ENCODE data around the gene C16orf89.
"Not testable (repeated sequence)": the region's sequence is repeated elsewhere in the genome, so short reads cannot be mapped to it uniquely, and the experiment has no call there.

The C16orf89 gene

GRCh38 chr16:5059386-5060072, 6.2 kb downstream of the C16orf89 start:
- no peak for DNase-seq (ENCODE audit: low read depth)

- DNase-seq (ENCODE audit: low read depth), result no peak
Measured at GRCh38 chr16:5058476-5058875, 7.3 kb downstream of the C16orf89 start.

GRCh38 chr16:5056352-5056751, 9.4 kb downstream of the C16orf89 start:
- DNase-seq (ENCODE audit: low read depth), result no peak

- no peak for DNase-seq (ENCODE audit: low read depth)
Measured at GRCh38 chr16:5054876-5055865, 10.6 kb downstream of the C16orf89 start.

- DNase-seq (ENCODE audit: low read depth), result no peak
Measured at GRCh38 chr16:5046914-5047313, 18.8 kb downstream of the C16orf89 start.

DNA sequence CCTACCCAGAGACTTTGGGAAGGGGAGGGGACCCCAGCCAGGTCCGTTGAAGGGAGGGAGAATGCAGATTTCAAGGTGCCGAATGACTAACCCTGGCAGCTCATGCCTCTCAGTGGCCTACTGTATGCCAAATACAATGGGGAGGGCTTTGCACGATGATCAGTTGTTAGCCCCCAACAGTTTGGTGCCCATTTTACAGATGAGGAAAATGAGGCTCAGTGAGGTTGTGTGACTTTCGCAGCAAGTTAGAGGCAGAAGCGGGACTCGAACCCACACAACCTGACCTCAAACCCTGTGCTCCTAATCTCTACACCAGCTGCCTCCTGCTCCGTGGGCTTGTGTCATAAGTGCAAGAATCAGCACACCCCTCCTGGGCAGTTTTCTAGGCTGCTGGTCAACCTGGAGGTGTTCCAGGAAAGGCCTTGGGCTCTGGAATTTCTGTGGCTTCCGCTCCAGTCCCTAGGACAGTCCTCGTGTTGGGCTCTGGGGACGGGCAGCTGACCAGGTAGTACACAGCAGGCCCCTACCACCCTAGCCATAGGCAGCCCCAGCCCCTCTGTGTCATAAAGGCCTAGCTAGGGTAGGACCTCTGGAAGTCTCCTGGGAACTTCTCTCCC, 20.1 kb downstream of the C16orf89 start:
- no peak for DNase-seq (ENCODE audit: low read depth)

DNA sequence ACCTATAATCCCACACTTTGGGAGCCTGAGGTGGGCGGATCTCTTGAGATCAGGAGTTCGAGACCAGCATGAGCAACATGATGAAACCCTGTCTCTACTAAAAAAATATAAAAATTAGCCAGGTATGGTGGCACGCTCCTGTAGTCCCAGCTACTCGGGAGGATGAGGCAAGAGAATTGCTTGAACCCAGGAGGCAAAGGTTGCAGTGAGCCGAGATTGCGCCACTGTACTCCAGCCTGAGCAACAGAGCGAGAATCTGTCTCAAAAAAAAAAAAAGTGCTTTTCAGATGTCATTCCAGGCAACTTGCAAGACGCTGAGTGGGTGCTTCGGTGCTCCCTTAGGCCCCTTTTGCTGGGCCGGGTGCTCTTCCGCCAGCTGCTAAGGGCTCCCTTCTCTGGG, 21.2 kb downstream of the C16orf89 start:
- not testable (repeated sequence) for DNase-seq (ENCODE audit: low read depth)

- DNase-seq (ENCODE audit: low read depth), result no peak
Measured at GRCh38 chr16:5044011-5044540, 21.7 kb downstream of the C16orf89 start.

DNA sequence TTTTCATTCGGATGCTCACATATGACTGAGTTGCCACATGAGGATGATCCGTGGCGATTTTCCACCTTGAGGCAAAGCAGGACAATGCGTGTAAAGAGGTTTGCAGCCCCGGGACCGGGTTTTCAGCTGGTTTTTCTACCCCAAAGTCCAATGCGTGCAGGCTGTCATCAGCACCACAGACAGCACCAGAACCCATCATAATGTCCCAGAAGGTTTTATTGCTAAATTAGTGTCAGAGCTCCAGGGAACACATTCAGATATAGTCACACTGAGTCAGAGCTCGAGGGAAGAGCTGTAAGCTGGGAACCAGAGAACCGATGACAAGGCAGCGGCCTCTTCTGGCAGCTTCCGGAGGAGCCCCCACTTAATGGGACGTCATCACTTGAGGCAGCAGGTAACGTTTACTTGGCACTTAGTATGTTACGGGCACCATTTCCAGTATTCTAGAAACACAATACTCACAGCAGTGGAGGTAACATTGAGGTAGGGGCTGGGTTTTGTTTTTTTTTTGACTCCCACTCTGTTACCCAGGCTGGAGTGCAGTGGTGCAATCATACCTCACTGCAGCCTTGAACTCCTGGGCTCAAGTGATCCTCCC, 23.1 kb downstream of the C16orf89 start:
- DNase-seq (ENCODE audit: low read depth), result no peak

DNA sequence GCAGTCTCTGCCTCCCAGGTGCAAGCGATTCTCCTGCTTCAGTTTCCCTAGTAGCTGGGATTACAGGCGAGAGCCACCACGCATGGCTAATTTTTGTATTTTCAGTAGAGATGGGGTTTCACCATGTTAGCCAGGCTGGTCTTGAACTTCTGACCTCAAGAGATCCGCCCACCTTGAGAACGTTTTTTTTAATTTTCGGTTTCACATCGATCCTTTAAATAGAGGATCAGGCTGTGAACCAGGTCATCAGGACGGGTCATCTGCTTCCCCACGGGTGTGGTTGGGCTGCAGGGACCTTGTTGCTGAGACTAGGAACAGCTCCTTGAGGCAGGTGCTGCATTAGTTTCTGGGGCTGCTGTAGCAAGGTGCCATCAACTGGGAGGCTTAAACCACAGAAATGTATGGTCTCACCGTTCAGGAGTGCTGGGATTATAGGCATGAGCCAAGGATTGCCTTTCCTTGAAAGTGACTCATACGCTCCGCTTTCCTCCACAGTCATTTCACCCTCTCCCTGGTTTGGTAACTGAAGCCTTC, 24.1 kb downstream of the C16orf89 start:
- DNase-seq (ENCODE audit: low read depth), result no peak

DNA sequence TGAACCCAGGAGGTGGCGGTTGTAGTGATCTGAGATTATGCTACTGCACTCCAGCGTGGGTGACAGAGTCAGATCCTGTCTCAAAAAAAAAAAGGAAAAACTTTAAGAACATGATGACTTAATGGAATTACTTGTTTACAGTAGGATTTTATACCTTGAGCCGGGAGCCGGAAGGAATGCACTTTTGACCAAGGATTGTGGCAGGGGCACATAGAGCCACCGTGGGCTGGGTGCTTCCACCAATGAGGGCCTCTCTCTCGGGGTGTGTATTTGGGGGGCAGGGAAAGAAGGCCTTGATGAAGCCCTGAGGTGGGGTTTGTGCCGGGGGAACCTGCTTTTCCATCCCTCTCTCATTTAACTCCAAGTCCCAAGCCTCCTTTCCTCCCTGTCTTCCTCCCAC, 25.3 kb downstream of the C16orf89 start:
- DNase-seq (ENCODE audit: low read depth), result no peak

- DNase-seq (ENCODE audit: low read depth), result no peak
Measured at GRCh38 chr16:5036228-5037156, 29.3 kb downstream of the C16orf89 start.

DNA sequence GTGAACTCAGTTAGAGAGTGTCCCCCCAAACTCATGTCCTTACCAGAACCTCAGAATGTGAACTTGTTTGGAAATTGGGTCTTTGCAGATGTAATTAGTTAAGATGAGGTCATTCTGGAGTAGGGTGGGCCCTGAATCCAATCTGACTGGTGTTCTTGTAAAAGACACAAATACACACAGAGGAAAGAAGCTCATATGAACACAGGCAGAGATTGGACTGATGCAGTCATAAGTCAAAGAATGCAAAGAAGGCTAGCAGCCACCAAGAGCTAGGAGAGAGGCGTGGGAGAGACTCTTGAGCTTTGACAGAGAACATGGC, 29.9 kb downstream of the C16orf89 start:
- no peak for DNase-seq (ENCODE audit: low read depth)

DNA sequence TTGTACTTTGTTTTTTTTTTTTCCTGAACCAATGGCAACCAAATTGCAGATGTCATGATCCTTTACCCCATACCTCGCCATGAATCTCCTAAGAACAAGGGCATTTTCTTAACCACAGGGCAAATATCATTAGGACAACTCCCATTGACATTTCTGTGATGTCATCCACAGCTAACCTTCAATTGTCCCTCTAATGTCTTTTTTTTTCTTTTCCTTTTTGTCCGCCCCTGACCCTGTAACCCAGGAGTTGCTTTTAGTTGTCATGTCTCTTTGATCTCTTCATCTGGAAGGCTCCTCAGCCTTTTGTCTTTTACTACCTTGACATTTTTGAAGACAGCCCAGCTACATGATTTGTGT, 31.6 kb downstream of the C16orf89 start:
- DNase-seq (ENCODE audit: low read depth), result no peak

GRCh38 chr16:5033256-5034166, 32.2 kb downstream of the C16orf89 start, which contains the start of gene NAGPA:
TSS of gene NAGPA (minus strand) at chr16:5033935. CDS start at chr16:5033914, 21 bp downstream.
- peak; percentile 54 for DNase-seq (ENCODE audit: low read depth)

DNA sequence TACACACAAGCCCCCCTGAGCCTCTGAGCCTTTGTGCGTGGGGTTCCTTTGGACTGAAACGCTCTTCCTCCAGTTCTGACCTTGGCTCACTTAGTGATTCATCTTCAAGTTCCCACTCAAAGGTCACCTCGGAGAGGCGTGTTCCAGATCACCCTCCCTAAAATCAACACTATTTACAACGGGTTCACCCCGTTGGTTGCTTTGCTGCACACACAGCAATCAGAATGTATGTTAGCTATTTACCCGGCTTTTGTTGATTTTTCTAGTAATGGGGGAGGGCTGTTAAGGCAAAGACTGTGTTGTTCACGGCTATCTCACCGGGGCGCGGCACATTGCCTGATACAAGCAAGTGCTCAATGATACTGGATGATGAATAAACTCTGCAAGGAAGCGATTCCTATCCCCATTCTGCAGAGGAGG, 33.0 kb downstream of the C16orf89 start:
- no peak for DNase-seq (ENCODE audit: low read depth)

DNA sequence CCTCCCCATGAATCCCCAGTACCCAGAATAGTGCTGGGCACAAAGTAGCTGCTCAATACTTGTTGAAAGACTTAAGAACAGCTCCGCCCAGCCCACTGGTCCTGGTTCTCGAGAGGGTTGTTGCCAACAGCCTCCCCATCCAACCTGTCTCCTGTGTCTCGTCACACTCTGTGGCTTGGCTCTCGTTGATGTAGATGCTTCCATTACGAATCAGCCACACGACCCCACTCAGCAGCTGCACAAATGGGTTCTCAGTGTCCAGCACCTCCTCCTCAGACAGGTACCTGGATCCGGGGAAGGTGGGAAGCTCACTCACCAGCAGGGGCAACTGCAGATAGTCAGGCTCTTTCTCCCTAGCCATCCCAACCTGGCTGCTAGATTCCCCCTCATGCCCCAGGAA, 34.2 kb downstream of the C16orf89 start:
- no peak for DNase-seq (ENCODE audit: low read depth)

GRCh38 chr16:5030251-5030870, 35.4 kb downstream of the C16orf89 start:
- DNase-seq (ENCODE audit: low read depth), result no peak

DNA sequence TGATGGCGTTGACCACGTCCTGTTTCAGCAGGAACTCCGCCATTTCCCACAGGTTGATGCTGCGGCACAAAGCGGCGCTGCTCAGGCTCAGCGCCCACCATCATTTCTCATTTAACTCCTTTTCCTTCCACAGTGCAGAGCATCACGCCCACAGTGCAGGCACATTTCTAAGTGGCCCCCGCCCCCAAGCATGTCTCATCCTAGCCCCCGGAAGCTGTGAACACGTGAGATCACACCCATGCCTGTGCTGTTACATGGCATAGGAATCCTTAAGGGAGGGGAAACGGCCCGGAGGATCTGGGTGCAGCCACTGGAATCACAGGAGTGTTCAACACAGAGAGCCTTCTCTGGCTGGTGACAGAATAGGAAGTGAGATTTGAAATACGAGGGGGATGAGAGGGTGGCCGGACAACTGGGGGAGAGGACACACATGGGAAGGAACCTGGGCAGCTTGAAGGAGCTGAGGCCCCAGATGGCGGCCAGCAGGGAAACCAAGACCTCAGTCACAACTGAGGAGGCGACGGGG, 36.7 kb downstream of the C16orf89 start:
- no peak for DNase-seq (ENCODE audit: low read depth)

Measured in fibroblast of the conjunctiva (primary cell).